ENCODE results near the gene PPDPF. TPM values are rescaled to one million over a fixed set of nuclear protein-coding genes. Genes with fewer than 3 reads are reported as not detected.

Gene PPDPF
- total RNA-seq, 1 experiment from 2014 or later, result 79.7 TPM

DNA sequence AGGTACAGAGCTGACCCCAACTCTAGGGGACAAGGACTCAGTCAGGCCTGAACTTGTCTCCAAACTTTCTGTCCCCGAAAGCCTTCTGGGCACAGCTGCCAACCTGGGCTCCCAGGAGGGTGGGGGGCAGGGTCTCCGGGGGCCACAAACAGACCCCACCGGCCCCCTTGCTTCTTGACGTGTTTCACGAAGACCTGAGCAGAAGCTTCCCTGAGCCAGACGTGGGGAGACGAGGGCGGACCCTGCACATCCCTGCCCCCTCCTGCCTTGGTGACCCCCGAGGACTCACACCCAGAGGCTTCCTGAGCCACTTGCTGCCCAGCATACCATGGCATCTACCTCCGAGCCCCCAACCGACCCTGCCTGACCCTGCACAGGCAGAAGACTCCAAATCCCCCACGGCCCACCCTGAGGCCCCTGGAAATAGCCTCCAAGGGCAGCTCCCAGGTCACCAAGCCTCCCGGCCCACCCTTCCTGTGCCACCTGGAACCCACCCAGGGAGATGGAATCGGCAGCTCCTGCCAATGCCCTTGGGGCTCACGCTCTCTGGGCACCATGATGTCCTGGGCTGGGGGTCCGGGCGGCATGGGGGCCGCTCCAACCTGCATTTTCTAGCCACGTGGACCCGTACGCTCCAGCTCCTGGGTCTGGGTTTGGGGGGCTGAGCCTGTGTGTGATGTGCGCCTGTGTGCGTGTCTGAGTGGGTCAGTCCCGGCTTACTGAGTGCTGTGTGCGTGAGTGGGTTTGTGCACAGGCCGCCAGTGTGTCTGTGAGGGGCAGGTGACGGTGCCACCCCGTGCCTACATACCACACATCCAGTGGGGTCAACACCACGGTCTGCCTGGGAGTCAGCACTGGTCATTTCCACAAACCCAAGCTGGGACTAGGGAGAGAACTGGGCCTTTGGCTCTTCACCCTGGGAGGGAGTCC lies 19.1 kb downstream of the PPDPF start:
- Histone ChIP-seq H3K27me3 (ENCODE audit: control insufficient read depth, insufficient read depth, low read length) (no peaks in the 10 kb centered on the region), H3K4me3 (ENCODE audit: insufficient read depth, low read depth, low read length) (no peak overlapping the region), H3K36me3 (replicated peaks; ENCODE audit: control insufficient read depth, insufficient read depth, low read length) (no peaks in the 10 kb centered on the region)
- DNase-seq, result no peak

DNA sequence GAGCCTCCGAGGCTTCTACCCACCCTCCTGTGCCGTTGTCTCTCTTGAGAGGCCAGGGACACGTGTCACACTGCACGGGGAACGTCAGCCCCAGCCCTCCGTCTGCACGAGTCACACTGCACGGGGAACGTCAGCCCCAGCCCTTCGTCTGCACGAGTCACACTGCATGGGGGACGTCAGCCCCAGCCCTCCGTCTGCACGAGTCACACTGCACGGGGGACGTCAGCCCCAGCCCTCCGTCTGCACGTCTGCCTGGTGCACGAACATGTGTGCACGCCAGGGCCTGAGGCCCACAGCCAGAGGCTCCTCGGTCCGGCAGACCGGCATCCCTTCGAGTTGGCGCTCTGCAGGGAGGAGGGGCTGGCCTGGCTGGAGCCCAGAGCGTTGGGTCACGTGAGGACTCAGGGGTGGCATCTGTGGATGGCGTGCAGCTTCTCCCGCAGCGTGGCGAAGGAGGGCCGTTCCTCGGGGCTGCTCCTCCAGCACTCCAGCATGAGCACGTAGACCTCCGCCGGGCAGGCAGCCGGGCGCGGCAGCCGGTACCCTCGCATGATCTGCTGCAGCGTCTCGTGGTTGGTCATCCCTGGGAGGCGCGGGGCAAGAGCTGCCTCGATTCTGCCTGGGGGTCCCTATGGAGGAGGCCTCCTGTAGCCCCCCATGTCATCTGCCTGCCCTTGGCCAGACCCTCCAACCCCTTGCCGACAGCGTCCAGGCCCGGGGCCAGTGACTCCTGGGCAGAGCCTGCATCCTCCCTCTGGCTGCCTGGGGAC lies 20.0 kb downstream of the PPDPF start:
- Histone ChIP-seq H3K27me3 (ENCODE audit: control insufficient read depth, insufficient read depth, low read length) (no peaks in the 10 kb centered on the region), H3K4me3 (ENCODE audit: insufficient read depth, low read depth, low read length) (no peak overlapping the region), H3K36me3 (replicated peaks; ENCODE audit: control insufficient read depth, insufficient read depth, low read length) (no peaks in the 10 kb centered on the region)
- no peak for DNase-seq

DNA sequence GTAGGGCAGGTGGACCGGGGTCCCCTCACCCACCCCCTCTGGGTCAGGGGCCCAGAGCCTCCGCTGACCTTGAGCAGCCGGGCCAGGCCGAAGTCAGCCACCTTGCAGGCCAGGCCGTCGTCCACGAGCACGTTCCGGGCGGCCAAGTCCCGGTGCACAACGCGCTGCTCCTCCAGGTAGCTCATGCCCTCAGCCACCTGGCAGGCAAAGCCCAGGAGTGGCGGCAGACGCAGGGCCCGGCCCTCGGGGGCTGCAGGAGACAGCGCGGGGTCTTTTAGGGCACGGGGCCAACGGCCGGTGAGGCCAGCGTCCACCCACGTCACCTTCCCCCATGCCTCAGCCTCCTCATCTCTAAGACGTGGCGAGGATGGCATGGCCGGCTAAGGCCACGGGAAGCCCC lies 20.8 kb downstream of the PPDPF start:
- no peaks in the 10 kb centered on the region for H3K27me3 ChIP-seq (ENCODE audit: control insufficient read depth, insufficient read depth, low read length)
- no peak for DNase-seq
- no peaks in the 10 kb centered on the region for H3K36me3 ChIP-seq (replicated peaks; ENCODE audit: control insufficient read depth, insufficient read depth, low read length)
- H3K4me3 ChIP-seq (ENCODE audit: insufficient read depth, low read depth, low read length), result no peak overlapping the region

DNA sequence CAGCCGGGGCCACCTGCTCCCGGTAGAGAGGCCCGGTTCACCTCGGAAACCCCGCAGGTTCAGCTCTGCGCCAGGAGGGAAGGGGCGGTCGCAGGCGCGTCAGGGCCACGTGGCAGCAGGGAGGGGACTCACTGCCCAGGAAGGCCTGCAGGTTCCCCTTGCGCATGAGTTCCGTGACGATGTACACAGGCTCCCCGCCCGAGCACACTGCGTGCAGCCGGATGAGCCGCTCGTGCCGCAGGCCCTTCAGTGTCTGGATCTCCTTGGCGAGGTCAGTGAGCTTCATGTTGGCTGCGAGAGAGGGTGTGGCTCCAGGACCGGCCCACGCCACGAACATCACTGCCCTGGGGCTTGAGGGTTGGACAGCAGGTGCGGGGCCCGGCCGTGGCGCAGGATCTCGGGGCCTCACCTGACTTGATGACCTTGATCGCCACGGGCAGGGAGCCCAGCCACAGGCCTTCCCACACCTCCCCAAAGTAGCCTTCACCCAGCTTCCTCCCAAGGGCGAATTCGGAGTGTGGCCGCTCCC lies 21.5 kb downstream of the PPDPF start:
- Histone ChIP-seq H3K36me3 (replicated peaks; ENCODE audit: control insufficient read depth, insufficient read depth, low read length) (no peaks in the 10 kb centered on the region), H3K27me3 (ENCODE audit: control insufficient read depth, insufficient read depth, low read length) (no peaks in the 10 kb centered on the region), H3K4me3 (ENCODE audit: insufficient read depth, low read depth, low read length) (no peak overlapping the region)
- no peak for DNase-seq

DNA sequence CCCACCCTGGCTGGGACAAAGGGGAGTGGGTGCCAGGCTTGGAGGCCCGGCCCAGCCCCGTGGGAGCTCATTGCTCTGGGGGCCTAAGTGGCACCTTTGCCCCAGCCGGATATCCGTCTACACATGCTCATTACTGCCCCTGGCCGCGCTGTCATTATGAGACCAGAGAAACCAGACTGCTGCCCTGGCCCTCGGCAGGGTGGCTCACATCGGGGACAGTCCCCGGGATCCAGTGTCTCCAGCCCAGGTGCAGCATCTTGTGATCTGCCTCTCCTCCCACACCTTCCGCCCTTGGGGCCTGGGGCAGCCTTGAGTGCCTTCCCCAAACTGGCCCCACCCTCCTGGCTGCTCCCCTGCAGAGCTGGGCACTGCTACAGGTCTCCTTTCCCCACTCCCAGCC lies 22.1 kb downstream of the PPDPF start:
- DNase-seq, result no peak
- Histone ChIP-seq H3K36me3 (replicated peaks; ENCODE audit: control insufficient read depth, insufficient read depth, low read length) (no peaks in the 10 kb centered on the region), H3K4me3 (ENCODE audit: insufficient read depth, low read depth, low read length) (no peak overlapping the region)

DNA sequence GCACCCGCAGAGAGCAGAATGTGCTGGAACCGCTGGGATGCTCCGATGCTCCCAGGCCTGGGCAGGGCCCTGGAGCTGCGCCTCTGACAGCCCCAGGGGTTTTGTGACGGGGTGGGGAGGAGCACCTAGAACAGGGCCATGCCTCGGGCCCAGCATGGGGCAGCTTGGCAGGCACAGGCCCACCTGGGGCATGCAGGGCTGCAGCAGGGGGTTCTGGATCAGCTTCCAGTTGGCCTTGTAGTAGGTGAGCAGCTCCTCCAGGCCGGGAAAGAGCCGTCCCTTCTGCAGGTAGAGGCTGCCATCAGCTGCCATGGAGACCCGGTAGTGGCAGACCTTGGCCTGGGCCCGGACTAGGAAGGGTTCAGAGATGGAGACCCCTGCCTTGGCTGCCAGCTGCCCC lies 22.6 kb downstream of the PPDPF start:
- Histone ChIP-seq H3K4me3 (ENCODE audit: insufficient read depth, low read depth, low read length) (no peak overlapping the region), H3K36me3 (replicated peaks; ENCODE audit: control insufficient read depth, insufficient read depth, low read length) (no peaks in the 10 kb centered on the region), H3K27me3 (ENCODE audit: control insufficient read depth, insufficient read depth, low read length) (no peaks in the 10 kb centered on the region)
- DNase-seq, result no peak

More for the DNA sequence above, 22.1 kb downstream of the PPDPF start:
- no peaks in the 10 kb centered on the region for H3K27me3 ChIP-seq (ENCODE audit: control insufficient read depth, insufficient read depth, low read length)

DNA sequence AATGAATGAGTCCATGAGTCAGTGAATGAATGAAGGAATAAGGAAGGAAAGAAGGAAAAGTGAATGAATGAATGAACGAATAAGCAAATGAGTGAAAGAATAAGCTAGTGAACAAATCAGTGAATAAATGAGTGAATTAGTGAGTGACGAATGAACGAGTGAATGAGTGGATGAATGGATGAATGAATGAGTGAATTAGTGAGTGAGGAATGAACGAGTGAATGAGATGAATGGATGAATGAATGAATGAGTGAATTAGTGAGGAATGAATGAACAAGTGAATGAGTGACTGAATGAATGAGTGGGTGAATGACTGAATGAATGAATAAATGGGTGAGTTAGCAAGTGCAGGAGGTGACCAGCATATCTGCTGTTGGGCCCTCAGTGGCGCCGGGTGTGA lies 23.2 kb downstream of the PPDPF start:
- no peak for DNase-seq
- H3K27me3 ChIP-seq (ENCODE audit: control insufficient read depth, insufficient read depth, low read length), result no peaks in the 10 kb centered on the region
- H3K36me3 ChIP-seq (replicated peaks; ENCODE audit: control insufficient read depth, insufficient read depth, low read length), result no peaks in the 10 kb centered on the region
- H3K4me3 ChIP-seq (ENCODE audit: insufficient read depth, low read depth, low read length), result no peak overlapping the region

DNA sequence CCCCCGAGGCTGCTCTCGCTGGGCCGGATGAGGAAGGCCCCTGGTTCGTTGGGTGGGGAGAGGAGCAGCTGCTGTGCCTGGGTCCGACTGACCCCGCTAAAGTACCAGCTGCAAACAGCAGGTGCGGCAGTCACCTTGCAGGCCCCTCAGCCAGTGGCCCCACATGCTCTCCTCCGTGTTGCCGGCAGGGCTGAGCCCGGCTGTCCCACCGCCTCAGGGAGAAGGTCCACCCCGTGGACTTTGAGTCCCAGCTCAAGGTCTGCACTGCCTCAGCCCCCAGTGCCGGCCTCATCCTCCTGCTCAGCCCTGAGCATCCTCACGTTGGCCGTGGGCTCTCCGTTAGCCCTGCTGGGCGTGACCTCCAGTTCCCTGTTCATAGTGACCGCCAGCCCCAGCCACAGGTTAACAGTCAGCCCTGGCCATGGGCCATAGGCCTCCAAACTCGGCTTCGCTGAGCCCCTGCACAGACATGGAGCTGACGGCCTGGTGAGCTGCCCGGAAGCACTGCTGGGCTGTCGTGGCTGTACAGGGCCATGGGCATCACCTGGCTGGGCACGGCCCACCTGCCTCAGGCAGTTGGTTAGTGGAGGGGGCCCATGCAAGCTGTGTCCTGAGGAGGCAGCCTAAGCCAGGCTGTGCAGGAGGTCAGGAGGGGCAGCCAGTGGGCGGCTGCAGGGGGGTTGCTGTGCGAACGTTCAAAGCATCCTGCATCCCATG lies 23.8 kb downstream of the PPDPF start:
- DNase-seq, result no peak
- Histone ChIP-seq H3K36me3 (replicated peaks; ENCODE audit: control insufficient read depth, insufficient read depth, low read length) (no peaks in the 10 kb centered on the region), H3K27me3 (ENCODE audit: control insufficient read depth, insufficient read depth, low read length) (no peaks in the 10 kb centered on the region), H3K4me3 (ENCODE audit: insufficient read depth, low read depth, low read length) (no peak overlapping the region)

DNA sequence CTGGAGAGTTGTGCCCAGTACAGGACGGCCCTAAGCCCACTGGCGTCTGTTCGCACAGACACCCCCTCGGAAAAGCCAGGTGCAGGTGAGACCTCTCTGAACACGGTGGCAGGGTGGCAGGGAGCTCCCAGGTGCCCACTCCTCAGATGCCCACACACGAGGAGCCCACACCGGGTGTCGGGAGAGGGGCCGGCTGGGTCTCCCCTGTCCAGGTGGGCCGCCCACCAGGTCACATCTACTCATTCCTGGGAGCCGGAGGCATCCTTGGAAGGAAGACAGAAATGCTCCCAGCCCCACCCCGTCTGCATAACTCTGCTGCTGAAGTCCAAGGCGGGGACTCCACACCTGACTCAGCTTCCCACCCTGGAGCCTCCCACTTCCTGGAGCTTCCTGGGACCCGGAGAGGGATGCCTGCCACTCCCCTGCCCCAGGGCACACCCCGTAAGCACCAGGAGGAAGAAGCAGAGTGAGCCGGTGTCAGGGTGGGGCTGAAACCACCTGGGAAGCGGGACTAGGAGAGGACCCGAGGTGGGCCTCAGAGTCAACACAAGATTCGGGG lies 24.5 kb downstream of the PPDPF start:
- no peaks in the 10 kb centered on the region for H3K27me3 ChIP-seq (ENCODE audit: control insufficient read depth, insufficient read depth, low read length)
- H3K4me3 ChIP-seq (ENCODE audit: insufficient read depth, low read depth, low read length), result no peak overlapping the region
- DNase-seq, result no peak
- H3K36me3 ChIP-seq (replicated peaks; ENCODE audit: control insufficient read depth, insufficient read depth, low read length), result no peaks in the 10 kb centered on the region

DNA sequence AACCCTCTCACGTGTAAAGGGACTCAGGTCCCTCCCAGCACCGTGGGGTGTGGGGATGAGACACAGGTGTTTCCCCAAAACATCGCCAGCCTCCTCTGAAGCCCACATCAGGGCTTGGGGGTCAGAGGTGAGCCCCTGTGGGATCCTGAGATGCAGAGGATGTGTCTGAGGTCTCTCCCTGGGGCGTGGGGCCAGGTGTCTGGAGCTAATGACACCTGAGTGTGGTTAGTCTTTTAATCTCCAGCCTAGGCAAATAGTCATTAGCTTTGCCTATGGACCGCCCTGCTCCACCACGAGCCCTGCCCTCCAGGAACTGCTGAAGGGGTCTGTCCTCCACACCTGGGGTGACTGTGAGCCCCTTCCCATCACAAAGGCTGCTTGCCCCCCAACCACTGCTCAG lies 25.2 kb downstream of the PPDPF start:
- no peak overlapping the region for H3K4me3 ChIP-seq (ENCODE audit: insufficient read depth, low read depth, low read length)
- H3K27me3 ChIP-seq (ENCODE audit: control insufficient read depth, insufficient read depth, low read length), result no peaks in the 10 kb centered on the region
- H3K36me3 ChIP-seq (replicated peaks; ENCODE audit: control insufficient read depth, insufficient read depth, low read length), result no peaks in the 10 kb centered on the region
- DNase-seq, result no peak

DNA sequence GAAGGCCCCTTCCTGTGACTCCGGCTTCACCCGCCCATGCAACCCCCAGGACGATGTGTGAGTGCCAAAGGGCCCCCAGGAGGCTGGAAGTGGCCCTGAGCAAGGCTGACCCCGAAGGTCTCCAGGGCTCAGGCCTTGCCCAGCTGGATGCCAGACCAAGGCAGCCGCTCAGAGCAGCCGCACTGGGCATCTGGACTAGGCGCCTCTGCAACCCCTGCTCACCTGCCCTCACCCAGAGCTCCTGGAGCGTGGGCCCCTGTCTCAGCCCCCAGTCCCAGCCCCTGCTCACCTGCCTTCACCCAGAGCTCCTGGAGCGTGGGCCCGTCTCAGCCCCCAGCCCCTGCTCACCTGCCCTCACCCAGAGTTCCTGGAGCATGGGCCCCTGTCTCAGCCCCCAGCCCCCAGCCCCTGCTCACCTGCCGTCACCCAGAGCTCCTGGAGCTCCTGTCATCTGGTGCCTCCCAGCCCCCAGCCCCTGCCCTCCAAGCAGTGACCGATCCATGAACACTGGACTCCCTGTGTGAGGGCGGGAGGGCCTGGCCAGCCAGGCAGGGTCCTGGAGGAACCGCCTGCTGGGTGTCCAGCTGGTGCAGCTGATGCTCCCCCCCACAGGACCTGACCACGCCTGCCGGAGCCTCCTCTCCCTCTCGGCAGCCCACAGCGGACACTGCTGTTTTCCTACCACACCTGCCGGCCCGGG lies 25.8 kb downstream of the PPDPF start:
- no peak overlapping the region for H3K4me3 ChIP-seq (ENCODE audit: insufficient read depth, low read depth, low read length)
- no peaks in the 10 kb centered on the region for H3K36me3 ChIP-seq (replicated peaks; ENCODE audit: control insufficient read depth, insufficient read depth, low read length)
- H3K27me3 ChIP-seq (ENCODE audit: control insufficient read depth, insufficient read depth, low read length), result no peaks in the 10 kb centered on the region
- DNase-seq, result no peak

DNA sequence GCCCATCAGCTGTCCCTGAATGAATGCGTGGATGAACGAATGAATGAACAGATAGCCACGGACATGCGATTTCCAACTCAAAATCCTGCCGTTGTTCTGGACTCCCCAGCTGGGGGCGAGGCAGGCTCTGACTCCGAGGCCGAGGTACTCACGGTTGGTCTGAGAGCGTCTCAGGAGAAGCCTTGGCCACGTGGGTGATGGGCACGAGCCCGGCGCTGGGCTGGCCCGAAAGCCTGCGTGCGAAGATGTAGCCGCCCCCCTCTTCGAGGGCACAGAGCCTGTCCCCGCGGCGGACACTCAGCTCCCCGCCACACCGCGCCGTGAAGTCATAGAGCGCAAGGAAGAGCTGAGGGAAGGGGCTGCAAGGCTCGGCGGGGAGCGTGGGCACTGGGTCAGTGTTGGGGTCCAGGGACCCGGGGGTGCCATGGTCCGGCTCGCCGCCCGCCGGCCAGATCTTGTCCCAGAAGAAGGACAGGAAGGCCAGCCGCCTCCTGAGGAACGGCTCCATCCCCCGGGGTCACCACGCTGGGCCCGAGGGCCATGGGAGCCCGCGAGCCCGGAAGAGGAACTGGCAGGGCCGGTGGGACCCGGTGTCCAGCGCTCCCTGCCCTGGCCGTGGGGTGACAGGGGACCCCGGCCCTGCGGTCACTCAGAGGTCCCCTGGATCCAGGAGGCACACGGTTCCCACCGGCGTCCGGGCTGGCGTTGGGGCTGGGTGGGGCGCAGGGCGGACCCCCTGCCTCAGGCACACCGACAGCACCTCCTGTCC lies 26.6 kb downstream of the PPDPF start:
- no peaks in the 10 kb centered on the region for H3K36me3 ChIP-seq (replicated peaks; ENCODE audit: control insufficient read depth, insufficient read depth, low read length)
- H3K4me3 ChIP-seq (ENCODE audit: insufficient read depth, low read depth, low read length), result no peak overlapping the region
- no peaks in the 10 kb centered on the region for H3K27me3 ChIP-seq (ENCODE audit: control insufficient read depth, insufficient read depth, low read length)
- no peak for DNase-seq

DNA sequence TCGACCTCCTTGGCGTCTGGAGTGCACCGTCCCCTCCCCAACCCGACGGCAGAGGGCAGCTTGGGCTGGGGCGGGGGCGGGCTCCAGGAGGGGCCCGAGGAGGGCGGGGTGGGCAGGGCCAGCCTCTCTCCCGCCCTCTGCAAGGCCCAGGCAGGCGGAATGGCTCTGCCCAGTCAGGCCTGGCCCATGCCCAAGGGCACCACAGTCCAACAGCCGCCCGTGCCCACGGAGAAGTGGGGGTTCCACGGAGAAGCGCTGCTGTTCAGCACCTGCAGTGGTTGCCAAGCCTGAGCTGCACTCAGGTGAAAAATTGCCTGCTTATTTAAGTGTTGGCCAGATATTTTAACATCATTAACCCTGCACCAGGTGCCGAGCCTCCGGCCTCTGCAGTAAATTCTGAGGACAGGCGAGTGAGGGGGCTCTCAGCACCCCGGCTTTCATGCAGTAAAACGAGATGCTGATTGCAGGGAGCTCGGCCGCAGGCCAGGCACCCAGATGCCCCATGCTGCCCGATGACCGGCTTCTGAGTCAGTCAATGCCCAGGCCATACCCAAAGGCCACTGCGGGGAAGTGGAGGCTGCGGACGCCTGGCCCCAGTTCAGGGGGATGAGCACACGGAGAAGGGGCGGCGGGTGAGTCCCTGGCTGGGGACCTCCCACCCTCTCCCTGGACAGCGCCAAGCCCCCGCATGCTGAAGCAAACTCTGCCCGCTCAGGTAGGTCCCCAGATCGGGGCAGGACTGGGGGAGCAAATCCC lies 27.3 kb downstream of the PPDPF start, which contains the start of gene SRMS:
TSS of gene SRMS (minus strand) at position 25 of the 756 bp plus-strand sequence. CDS start 286 bp downstream, outside the sequence.
- Histone ChIP-seq H3K27me3 (ENCODE audit: control insufficient read depth, insufficient read depth, low read length) (no peaks in the 10 kb centered on the region), H3K36me3 (replicated peaks; ENCODE audit: control insufficient read depth, insufficient read depth, low read length) (no peaks in the 10 kb centered on the region), H3K4me3 (ENCODE audit: insufficient read depth, low read depth, low read length) (no peak within 1 kb of the TSS)
- DNase-seq, result peak; percentile 97

All from H7 (cell line).